OCI-LY3 (cell line): ENCODE data around the gene IFT122.

ENCODE experiments used
- CTCF ChIP-seq: fragments of 200-600, 300-600 bp; sonication (generic); IDR thresholded peaks from 2 replicates; pipeline ENCODE4 v1.5.1; 2014; ENCODE audit warnings: antibody characterized with exemption, low read length, low read depth
- EZH2phosphoT487 ChIP-seq: fragments of 200-600 bp; shearing (Covaris generic); IDR thresholded peaks from 2 replicates; pipeline ENCODE4 v1.6.1; 2018; ENCODE audit warnings: antibody characterized with exemption, mixed run types, low read depth

GRCh38 chr3:129410971-129411370 is 29.1 kb upstream of the IFT122 start:
- TF ChIP-seq CTCF (no peak), EZH2phosphoT487 (no peak)
